Breast epithelium (tissue), 4 donors: Measurements from ENCODE around the gene CLPSL1. TPM values are rescaled to one million over a fixed set of nuclear protein-coding genes. Genes with fewer than 3 reads are reported as not detected.
A peak's percentile ranks its signal among the peaks of the same experiment; 100 is the strongest.

Source experiments
- DNase-seq, 2 donors: peaks; one replicate each; pipeline ENCODE4 v3.0.0-alpha.2; 2019; ENCODE audit warnings: low spot score in 2 of 2
- H3K27ac ChIP-seq, 2 donors: fragments of 200-600 bp; sonication (generic) in 1 of 2; one replicate each; pipeline ENCODE4 v1.5.1; 2016 to 2019; ENCODE audit warnings: mild to moderate bottlenecking in 1 of 2
- H3K27me3 ChIP-seq, 2 donors: fragments of 200-600 bp; sonication (generic) in 1 of 2; one replicate each; pipeline versions ENCODE4 v1.5.1 to v1.6.0; 2017 to 2019; ENCODE audit warnings: control low read depth in 1 of 2, mild to moderate bottlenecking in 1 of 2
- H3K36me3 ChIP-seq: fragments of 200-600 bp; one replicate; pipeline ENCODE4 v1.5.1; 2019
- H3K4me1 ChIP-seq, 2 donors: fragments of 200-600 bp; sonication (generic); one replicate each; pipeline ENCODE4 v1.5.1; 2016 to 2019; ENCODE audit warnings: control low read depth in 1 of 2
- H3K4me3 ChIP-seq, 3 donors: fragments of 200-600 bp; sonication (generic); 1 replicate in 2 of 3; 2 replicates in 1 of 3; pipeline ENCODE4 v1.5.1; 2016 to 2019; ENCODE audit warnings: mild to moderate bottlenecking in 3 of 3, moderate library complexity in 2 of 3
- H3K9me3 ChIP-seq, 2 donors: fragments of 200-600 bp; sonication (generic) in 1 of 2; one replicate each; pipeline ENCODE4 v1.5.1; 2016 to 2019; ENCODE audit warnings: control low read depth in 1 of 2
- POLR2A ChIP-seq: fragments of 450-650 bp; IDR thresholded peaks from one replicate; pipeline ENCODE4 v1.6.1; 2016; ENCODE audit warnings: antibody characterized with exemption, mild to moderate bottlenecking, moderate library complexity
- POLR2AphosphoS5 ChIP-seq, 3 donors: sonication (generic); formaldehyde crosslinking; IDR thresholded peaks; one replicate each; pipeline ENCODE4 v1.6.1; 2017; ENCODE audit warnings: antibody characterized with exemption in 3 of 3
- intact Hi-C: fragments of 100-400 bp; cut with DNase I; formaldehyde crosslinking; loops from one replicate; pipeline ENCODE4 v1.15.1; 2023; ENCODE audit warnings: low total_unique reads
- total RNA-seq, 3 donors: library from RNA; depleted of rRNA; stranded (reverse); fragments of >200 nt; gene quantifications; one replicate each; pipeline ENCODE4 v1.1.0, GENCODE V29; 2016
- TF ChIP-seq, protein P1 (sequence below), 3 donors: fragments of 450-650 bp; IDR thresholded peaks; one replicate each; pipeline ENCODE4 v1.5.1; 2016 to 2017; ENCODE audit warnings: antibody characterized with exemption in 3 of 3, mild to moderate bottlenecking in 3 of 3, moderate library complexity in 3 of 3

Gene CLPSL1
- total RNA-seq, 3 donors from 2014 or later = 1.3 TPM; not detected in 2

DNA sequence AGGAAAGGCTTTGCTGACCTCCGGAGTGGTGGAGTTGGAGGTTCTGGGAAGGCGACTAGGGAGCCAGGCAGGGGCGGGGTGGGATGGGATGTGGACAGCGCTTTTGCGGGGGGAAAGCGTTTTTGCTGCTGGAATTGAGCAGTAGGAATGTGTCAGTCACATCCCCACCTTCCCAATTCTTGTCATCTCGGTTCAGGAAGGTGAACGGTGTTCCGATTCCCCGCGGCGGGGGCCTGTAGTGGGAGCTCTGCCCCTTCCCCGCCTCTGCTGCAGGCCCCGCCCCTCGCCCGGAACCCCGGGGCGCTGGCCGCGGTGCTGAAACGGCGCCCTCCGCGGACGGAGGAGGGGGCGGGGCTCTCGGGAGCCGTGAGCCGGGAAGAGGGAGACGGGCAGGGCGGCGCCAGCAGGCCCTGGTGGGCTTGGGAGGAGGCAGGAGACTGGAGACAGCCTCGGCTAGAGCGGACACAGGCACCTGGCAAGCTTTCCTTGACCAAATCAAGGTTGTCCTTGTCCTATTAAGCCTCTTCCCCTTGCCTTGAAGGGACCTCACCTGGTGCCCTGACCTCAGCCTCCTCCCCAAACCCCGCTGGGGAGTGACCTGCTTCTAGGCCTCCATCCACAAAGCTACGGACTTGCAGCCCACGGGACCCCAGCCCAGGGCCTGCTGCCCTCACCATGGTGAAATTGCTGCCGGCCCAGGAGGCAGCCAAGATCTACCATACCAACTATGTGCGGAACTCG lies 24.3 kb downstream of the CLPSL1 start, which contains the start of gene LHFPL5:
LHFPL5 (plus strand) TSS at position 357 of the 741 bp plus-strand sequence; CDS start at position 676, 319 bp downstream.
- no peaks in the 10 kb centered on the region for H3K4me1 ChIP-seq
- no peak within 1 kb of the TSS for H3K27ac ChIP-seq
- no peaks in the 10 kb centered on the region for H3K9me3 ChIP-seq
- H3K4me3 ChIP-seq = peak within 1 kb of the TSS in 2 of 3 donors; percentile 10 to 50
- DNase-seq = no peak
- H3K27me3 ChIP-seq = peaks cover 0 to 15% of the 10 kb centered on the region in 2 donors
- H3K36me3 ChIP-seq = no peaks in the 10 kb centered on the region
- TF ChIP-seq POLR2A = no peak
- TF ChIP-seq POLR2AphosphoS5 (IDR thresholded peaks at IDR 0.05) = no peak
- TF ChIP-seq, protein P1, sequence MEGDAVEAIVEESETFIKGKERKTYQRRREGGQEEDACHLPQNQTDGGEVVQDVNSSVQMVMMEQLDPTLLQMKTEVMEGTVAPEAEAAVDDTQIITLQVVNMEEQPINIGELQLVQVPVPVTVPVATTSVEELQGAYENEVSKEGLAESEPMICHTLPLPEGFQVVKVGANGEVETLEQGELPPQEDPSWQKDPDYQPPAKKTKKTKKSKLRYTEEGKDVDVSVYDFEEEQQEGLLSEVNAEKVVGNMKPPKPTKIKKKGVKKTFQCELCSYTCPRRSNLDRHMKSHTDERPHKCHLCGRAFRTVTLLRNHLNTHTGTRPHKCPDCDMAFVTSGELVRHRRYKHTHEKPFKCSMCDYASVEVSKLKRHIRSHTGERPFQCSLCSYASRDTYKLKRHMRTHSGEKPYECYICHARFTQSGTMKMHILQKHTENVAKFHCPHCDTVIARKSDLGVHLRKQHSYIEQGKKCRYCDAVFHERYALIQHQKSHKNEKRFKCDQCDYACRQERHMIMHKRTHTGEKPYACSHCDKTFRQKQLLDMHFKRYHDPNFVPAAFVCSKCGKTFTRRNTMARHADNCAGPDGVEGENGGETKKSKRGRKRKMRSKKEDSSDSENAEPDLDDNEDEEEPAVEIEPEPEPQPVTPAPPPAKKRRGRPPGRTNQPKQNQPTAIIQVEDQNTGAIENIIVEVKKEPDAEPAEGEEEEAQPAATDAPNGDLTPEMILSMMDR (IDR thresholded peaks at IDR 0.05) = no peak
- intact Hi-C loops = no loop called here

DNA sequence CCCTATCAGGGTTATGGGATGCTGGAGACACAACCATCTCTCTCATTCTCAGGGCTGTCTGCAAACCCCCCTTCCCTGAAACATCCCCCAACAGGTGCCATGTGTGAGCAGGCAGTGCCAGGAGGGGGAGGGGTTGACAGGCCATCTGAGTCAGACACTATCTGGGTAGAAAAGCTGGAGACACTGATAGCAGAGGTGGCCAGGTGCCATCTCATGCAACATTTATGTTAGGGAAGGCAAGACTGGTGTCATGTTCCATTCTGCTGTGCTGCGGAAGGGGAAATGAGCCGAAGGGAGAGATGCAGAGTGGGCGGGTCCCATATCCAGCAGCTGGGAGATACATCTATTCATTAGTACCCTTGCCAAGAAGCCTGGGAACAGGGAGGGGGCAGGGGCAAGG lies 27.9 kb downstream of the CLPSL1 start:
- TF ChIP-seq, protein P1 (IDR thresholded peaks at IDR 0.05) = no peak
- TF ChIP-seq POLR2A = no peak
- no peak for TF ChIP-seq POLR2AphosphoS5 (IDR thresholded peaks at IDR 0.05)
- Histone ChIP-seq H3K27ac (no peak overlapping the region), H3K36me3 (no peaks in the 10 kb centered on the region), H3K4me1 (no peaks in the 10 kb centered on the region), H3K27me3 (peaks cover 0 to 15% of the 10 kb centered on the region in 2 donors), H3K9me3 (no peaks in the 10 kb centered on the region), H3K4me3 (no peak overlapping the region)
- DNase-seq = no peak
- intact Hi-C loops = no loop called here

DNA sequence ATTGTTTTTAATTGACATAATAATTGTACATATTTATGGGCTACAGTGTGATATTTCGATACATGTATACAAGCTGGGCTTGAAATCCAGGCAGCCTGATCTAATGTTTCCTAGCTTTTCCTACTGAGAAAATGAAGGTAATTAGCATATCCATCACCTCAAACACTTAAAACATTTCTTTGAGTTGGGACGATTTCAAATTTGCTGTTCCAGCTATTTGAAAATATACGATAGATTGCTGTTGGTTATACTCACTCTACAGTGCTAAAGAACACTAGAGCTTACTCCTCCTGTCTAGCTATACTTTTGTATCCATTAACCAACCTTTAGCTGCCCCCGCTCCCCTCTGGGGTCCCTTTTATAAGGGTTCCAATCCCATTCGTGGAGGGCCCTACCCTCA lies 29.0 kb downstream of the CLPSL1 start:
- intact Hi-C loops = loop anchor here (2.0 kb wide), 1 partner anchor 55 kb away; no protein-coding TSS in a partner anchor
- Histone ChIP-seq H3K36me3 (no peaks in the 10 kb centered on the region), H3K9me3 (no peaks in the 10 kb centered on the region), H3K27ac (no peak overlapping the region), H3K27me3 (peaks cover 0 to 15% of the 10 kb centered on the region in 2 donors), H3K4me3 (no peak overlapping the region), H3K4me1 (no peaks in the 10 kb centered on the region)
- TF ChIP-seq, protein P1 (IDR thresholded peaks at IDR 0.05) = no peak
- TF ChIP-seq POLR2AphosphoS5 (IDR thresholded peaks at IDR 0.05) = no peak
- no peak for TF ChIP-seq POLR2A
- no peak for DNase-seq

DNA sequence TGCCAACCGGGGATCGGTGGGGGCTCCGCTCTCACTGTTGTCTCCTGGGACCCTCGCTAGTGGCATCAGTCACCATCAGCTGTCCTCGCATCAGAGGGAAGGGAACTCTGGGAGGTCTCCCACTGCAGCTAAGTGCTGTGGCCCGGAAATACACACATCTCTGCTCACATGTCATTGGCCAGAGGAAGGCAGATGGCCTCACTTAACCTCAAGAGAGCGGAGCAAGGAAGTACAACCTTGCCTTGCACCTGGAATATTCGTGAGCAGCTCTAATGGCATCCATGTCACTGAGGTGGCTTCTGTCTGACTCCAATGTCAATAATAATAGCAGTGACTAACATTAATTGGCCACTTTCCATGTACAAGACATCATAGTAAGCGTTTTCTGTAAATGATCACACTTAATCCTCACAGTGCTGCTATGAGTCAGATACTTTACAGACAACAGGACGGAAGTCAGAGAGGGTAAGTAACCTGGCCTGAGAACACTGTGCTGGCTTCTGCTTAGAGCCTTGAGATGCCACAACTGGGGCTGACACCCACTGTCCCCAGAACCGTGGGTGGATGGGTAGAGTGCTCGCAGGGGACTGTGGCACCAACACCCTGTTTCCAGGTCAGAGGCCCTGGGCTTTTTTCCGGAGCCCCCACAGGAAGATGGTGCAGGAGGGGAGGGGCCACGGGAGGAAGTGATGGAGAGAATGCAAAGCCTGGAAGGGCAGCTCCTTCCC lies 30.3 kb downstream of the CLPSL1 start:
- Histone ChIP-seq H3K36me3 (no peaks in the 10 kb centered on the region), H3K9me3 (no peaks in the 10 kb centered on the region), H3K27ac (peak overlapping the region in 1 of 2 donors; percentile 32), H3K27me3 (peaks cover 0 to 5% of the 10 kb centered on the region in 2 donors), H3K4me3 (no peak overlapping the region), H3K4me1 (no peaks in the 10 kb centered on the region)
- intact Hi-C loops = loop anchor here (2.0 kb wide), 1 partner anchor 56 kb away; no protein-coding TSS in a partner anchor
- no peak for DNase-seq
- TF ChIP-seq POLR2AphosphoS5 (IDR thresholded peaks at IDR 0.05) = no peak
- TF ChIP-seq, protein P1 (IDR thresholded peaks at IDR 0.05) = no peak

DNA sequence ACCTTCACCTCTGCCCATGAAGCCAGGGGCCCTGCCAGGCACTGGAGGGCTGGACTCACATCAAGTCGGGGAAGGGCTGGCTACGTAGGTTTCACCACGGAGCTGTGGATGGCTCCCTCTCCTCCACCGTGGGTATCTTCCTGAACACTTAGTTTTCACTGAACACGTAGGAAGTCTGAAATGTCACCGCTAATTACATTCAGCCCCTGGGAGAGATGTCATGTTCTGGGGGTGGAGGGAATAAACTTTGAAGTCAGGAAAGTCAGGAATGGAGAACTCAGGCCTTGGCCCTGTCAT lies 30.8 kb downstream of the CLPSL1 start:
- no peak for TF ChIP-seq POLR2AphosphoS5 (IDR thresholded peaks at IDR 0.05)
- no peak for TF ChIP-seq POLR2A
- Histone ChIP-seq H3K27me3 (no peaks in the 10 kb centered on the region), H3K4me1 (no peaks in the 10 kb centered on the region), H3K27ac (peak overlapping the region in 1 of 2 donors; percentile 32), H3K36me3 (no peaks in the 10 kb centered on the region), H3K9me3 (peaks cover 3% of the 10 kb centered on the region in 2 donors), H3K4me3 (no peak overlapping the region)
- DNase-seq = no peak
- intact Hi-C loops = loop anchor here (2.0 kb wide), 1 partner anchor 57 kb away; no protein-coding TSS in a partner anchor
